DND-41 (cell line): ENCODE results near the gene MIA2.

Experiments used
- ATAC-seq: fragments of 200-7000 bp; cut with Tn5 transposase; 3 replicates; pipeline ENCODE4 v1.9.1; 2021; ENCODE audit warnings: low read depth; ENCODE audit not compliant: insufficient read depth
- DNase-seq: peaks from one replicate; pipeline ENCODE4 v3.0.0-alpha.2; 2020
- H2AFZ ChIP-seq: 2 replicates; pipeline ENCODE4 v1.6.0; 2012; ENCODE audit warnings: low read depth, low read length
- H3K27ac ChIP-seq: 2 replicates; pipeline ENCODE4 v1.5.1; 2012; ENCODE audit warnings: low read length, inconsistent platforms
- H3K27me3 ChIP-seq: fragments of 200-600 bp; sonication (generic); 2 replicates; pipeline ENCODE4 v1.6.0; 2012; ENCODE audit warnings: low read length, mild to moderate bottlenecking, inconsistent platforms; ENCODE audit not compliant: insufficient read depth, poor library complexity
- H3K36me3 ChIP-seq: 2 replicates; pipeline ENCODE4 v1.5.1; 2012; ENCODE audit warnings: low read length, inconsistent platforms; ENCODE audit not compliant: insufficient read depth
- H3K4me1 ChIP-seq: 2 replicates; pipeline ENCODE4 v1.5.1; 2012; ENCODE audit warnings: mild to moderate bottlenecking, low read length; ENCODE audit not compliant: insufficient read depth
- H3K4me2 ChIP-seq: 2 replicates; pipeline ENCODE4 v1.6.0; 2012; ENCODE audit warnings: mild to moderate bottlenecking, moderate library complexity, low read length, inconsistent platforms; ENCODE audit not compliant: insufficient read depth
- H3K4me3 ChIP-seq, 2 experiments: fragments of 200-600 bp in 1 of 2; shearing (Covaris generic) in 1 of 2; 2 replicates each; pipeline ENCODE4 v1.5.1; 2012 to 2016; ENCODE audit warnings: inconsistent platforms in 2 of 2, low read length in 2 of 2, mild to moderate bottlenecking in 2 of 2, low read depth in 1 of 2, moderate library complexity in 1 of 2
- H3K79me2 ChIP-seq: 2 replicates; pipeline ENCODE4 v1.6.0; 2012; ENCODE audit warnings: low read length, inconsistent platforms; ENCODE audit not compliant: insufficient read depth
- H3K9ac ChIP-seq: 2 replicates; pipeline ENCODE4 v1.6.0; 2012; ENCODE audit warnings: low read depth, mild to moderate bottlenecking, inconsistent platforms, low read length, moderate library complexity
- H3K9me3 ChIP-seq: 2 replicates; pipeline ENCODE4 v1.5.1; 2012; ENCODE audit warnings: low read length, moderate library complexity, mild to moderate bottlenecking, inconsistent platforms; ENCODE audit not compliant: insufficient read depth, severe bottlenecking
- H4K20me1 ChIP-seq: 2 replicates; pipeline ENCODE4 v1.6.0; 2012; ENCODE audit warnings: low read length; ENCODE audit not compliant: insufficient read depth
- CTCF ChIP-seq: IDR thresholded peaks from 2 replicates; pipeline ENCODE4 v1.5.1; 2012; ENCODE audit warnings: borderline replicate concordance, low read length, moderate library complexity, mild to moderate bottlenecking; ENCODE audit not compliant: poor library complexity, severe bottlenecking; ENCODE audit errors: extremely low read depth
- EZH2 ChIP-seq: IDR thresholded peaks from 3 replicates; pipeline ENCODE4 v1.6.1; 2012; ENCODE audit warnings: borderline replicate concordance, low read depth, mild to moderate bottlenecking, moderate library complexity, low read length, inconsistent platforms; ENCODE audit not compliant: severe bottlenecking

The MIA2 gene

GRCh38 chr14:39395555-39396254 lies 162.0 kb downstream of the MIA2 start:
- no peak overlapping the region for H3K4me3 ChIP-seq
- H3K36me3 ChIP-seq = peaks cover 38% of the 10 kb centered on the region
- H3K9me3 ChIP-seq = no peaks in the 10 kb centered on the region
- no peak overlapping the region for H3K9ac ChIP-seq
- no peaks in the 10 kb centered on the region for H3K27me3 ChIP-seq
- H3K4me2 ChIP-seq = no peak overlapping the region
- H2AFZ ChIP-seq = no peak overlapping the region
- no peak for TF ChIP-seq EZH2
- no peak for TF ChIP-seq CTCF
- H3K27ac ChIP-seq = no peak overlapping the region
- DNase-seq = no peak
- ATAC-seq = no peak
- no peaks in the 10 kb centered on the region for H3K79me2 ChIP-seq
- H4K20me1 ChIP-seq = no peaks in the 10 kb centered on the region
- H3K4me1 ChIP-seq = no peaks in the 10 kb centered on the region

DNA sequence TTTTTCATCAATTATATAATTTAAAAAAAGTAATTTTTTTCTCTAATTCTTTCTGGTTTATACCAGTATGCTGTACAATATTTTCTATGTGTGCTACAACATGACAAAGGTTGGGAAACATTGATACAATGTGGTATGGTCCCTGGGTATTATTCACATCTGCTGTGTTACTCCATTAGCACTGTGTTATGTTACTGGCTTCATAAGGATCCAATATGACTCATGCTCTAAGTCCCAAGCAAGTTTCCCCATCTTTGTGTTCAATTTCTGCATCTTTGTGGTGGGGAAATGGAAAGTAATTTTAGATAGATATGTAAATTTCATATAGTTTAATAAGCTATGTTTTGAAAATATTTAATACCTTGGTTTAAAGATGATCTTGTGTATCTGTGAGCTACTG lies 162.7 kb downstream of the MIA2 start:
- 0 out of 2 replicates have a peak, but pooled peaks cover 1% of the 10 kb centered on the region for H4K20me1 ChIP-seq
- no peaks in the 10 kb centered on the region for H3K9me3 ChIP-seq
- H3K4me3 ChIP-seq = no peak overlapping the region
- no peak overlapping the region for H3K9ac ChIP-seq
- ATAC-seq = no peak
- H3K79me2 ChIP-seq = no peaks in the 10 kb centered on the region
- no peak overlapping the region for H3K4me2 ChIP-seq
- no peak for TF ChIP-seq CTCF
- H2AFZ ChIP-seq = no peak overlapping the region
- peaks cover 46% of the 10 kb centered on the region for H3K36me3 ChIP-seq
- H3K27ac ChIP-seq = no peak overlapping the region
- H3K4me1 ChIP-seq = no peaks in the 10 kb centered on the region
- H3K27me3 ChIP-seq = no peaks in the 10 kb centered on the region
- no peak for DNase-seq

GRCh38 chr14:39398382-39398781 lies 164.7 kb downstream of the MIA2 start:
- H3K79me2 ChIP-seq = peaks cover 4% of the 10 kb centered on the region; the same call in 1 of the 2 replicates
- H3K4me3 ChIP-seq = no peak overlapping the region
- H2AFZ ChIP-seq = no peak overlapping the region

More at GRCh38 chr14:39398382-39398781, 164.7 kb downstream of the MIA2 start:
- peaks cover 48% of the 10 kb centered on the region for H3K36me3 ChIP-seq
- H3K4me2 ChIP-seq = no peak overlapping the region
- ATAC-seq = no peak
- no peaks in the 10 kb centered on the region for H3K9me3 ChIP-seq
- no peak overlapping the region for H3K9ac ChIP-seq
- 0 out of 2 replicates have a peak, but pooled peaks cover 3% of the 10 kb centered on the region for H4K20me1 ChIP-seq
- no peaks in the 10 kb centered on the region for H3K27me3 ChIP-seq
- no peak for DNase-seq
- TF ChIP-seq CTCF = no peak
- TF ChIP-seq EZH2 = no peak
- H3K27ac ChIP-seq = no peak overlapping the region
- no peaks in the 10 kb centered on the region for H3K4me1 ChIP-seq
